Measurements from ENCODE around the gene ADGRG4. TPM values are rescaled to one million over a fixed set of nuclear protein-coding genes. Genes with fewer than 3 reads are reported as not detected.

The ADGRG4 gene
- total RNA-seq, 1 experiment from 2014 or later = not detected

DNA sequence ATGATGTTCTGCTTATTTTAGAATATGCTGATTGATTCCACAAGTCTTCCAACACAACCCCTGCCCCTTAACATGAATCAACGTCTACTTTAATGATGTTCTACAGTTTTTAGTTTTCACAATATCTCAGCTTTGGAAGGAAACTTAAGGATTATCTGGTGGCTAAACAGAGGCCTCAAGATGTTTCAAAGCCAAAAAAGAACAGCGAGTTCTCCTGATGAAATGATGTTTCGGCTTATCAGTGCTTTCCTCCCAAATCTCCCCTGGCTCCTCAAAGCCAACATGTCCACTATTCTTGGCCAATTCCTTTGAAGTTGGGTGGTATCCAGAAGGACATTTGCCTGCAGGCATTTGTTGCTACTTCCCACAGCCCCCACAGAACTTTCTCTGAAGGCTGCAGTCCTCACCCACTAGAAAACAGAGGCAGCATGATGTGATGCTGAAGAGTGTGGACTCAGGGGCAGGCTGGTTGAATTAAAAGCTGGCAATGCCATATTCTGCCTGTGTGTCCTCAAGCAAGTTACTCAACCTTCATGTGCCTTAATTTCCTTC is 87.3 kb downstream of the ADGRG4 start (continued):
- TF ChIP-seq, protein P1, sequence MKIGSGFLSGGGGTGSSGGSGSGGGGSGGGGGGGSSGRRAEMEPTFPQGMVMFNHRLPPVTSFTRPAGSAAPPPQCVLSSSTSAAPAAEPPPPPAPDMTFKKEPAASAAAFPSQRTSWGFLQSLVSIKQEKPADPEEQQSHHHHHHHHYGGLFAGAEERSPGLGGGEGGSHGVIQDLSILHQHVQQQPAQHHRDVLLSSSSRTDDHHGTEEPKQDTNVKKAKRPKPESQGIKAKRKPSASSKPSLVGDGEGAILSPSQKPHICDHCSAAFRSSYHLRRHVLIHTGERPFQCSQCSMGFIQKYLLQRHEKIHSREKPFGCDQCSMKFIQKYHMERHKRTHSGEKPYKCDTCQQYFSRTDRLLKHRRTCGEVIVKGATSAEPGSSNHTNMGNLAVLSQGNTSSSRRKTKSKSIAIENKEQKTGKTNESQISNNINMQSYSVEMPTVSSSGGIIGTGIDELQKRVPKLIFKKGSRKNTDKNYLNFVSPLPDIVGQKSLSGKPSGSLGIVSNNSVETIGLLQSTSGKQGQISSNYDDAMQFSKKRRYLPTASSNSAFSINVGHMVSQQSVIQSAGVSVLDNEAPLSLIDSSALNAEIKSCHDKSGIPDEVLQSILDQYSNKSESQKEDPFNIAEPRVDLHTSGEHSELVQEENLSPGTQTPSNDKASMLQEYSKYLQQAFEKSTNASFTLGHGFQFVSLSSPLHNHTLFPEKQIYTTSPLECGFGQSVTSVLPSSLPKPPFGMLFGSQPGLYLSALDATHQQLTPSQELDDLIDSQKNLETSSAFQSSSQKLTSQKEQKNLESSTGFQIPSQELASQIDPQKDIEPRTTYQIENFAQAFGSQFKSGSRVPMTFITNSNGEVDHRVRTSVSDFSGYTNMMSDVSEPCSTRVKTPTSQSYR (CRISPR knock-in tag; IDR thresholded peaks at IDR 0.05) = no peak
- no peak for TF ChIP-seq PRRX2 (CRISPR knock-in tag; IDR thresholded peaks at IDR 0.05)
- TF ChIP-seq, protein P2, sequence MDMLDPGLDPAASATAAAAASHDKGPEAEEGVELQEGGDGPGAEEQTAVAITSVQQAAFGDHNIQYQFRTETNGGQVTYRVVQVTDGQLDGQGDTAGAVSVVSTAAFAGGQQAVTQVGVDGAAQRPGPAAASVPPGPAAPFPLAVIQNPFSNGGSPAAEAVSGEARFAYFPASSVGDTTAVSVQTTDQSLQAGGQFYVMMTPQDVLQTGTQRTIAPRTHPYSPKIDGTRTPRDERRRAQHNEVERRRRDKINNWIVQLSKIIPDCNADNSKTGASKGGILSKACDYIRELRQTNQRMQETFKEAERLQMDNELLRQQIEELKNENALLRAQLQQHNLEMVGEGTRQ (CRISPR knock-in tag; IDR thresholded peaks at IDR 0.05) = no peak
- no peak for TF ChIP-seq RELA (CRISPR knock-in tag; IDR thresholded peaks at IDR 0.05; ENCODE audit: borderline replicate concordance)
- TF ChIP-seq TEAD4 (CRISPR knock-in tag; IDR thresholded peaks at IDR 0.05) = no peak
- no peak for TF ChIP-seq MXD4 (CRISPR knock-in tag; IDR thresholded peaks at IDR 0.05; ENCODE audit: borderline replicate concordance)

- DNase-seq (ENCODE audit: low spot score) (no peak), ATAC-seq (no peak)
- Mint-ChIP-seq H3K36me3 (no peaks in the 10 kb centered on the region), H3K27me3 (ENCODE audit: low read depth) (no peaks in the 10 kb centered on the region), H3K9me3 (no peaks in the 10 kb centered on the region), H3K4me1 (no peaks in the 10 kb centered on the region), H3K27ac (no peak overlapping the region), H3K4me3 (no peak overlapping the region)
- ChIA-PET CTCF (no interaction called here), POLR2A (no interaction called here)
- TF ChIP-seq TEAD4 (CRISPR knock-in tag; IDR thresholded peaks at IDR 0.05) (no peak), PRRX2 (CRISPR knock-in tag; IDR thresholded peaks at IDR 0.05) (no peak), ZBTB21 (CRISPR knock-in tag; IDR thresholded peaks at IDR 0.05; ENCODE audit: borderline replicate concordance) (no peak), ATF6 (CRISPR knock-in tag; IDR thresholded peaks at IDR 0.05) (no peak), ATF1 (CRISPR knock-in tag; IDR thresholded peaks at IDR 0.05) (no peak), NFYB (CRISPR knock-in tag; conservative IDR thresholded peaks at IDR 0.05; ENCODE audit: low read depth) (no peak), ZNF416 (CRISPR knock-in tag; IDR thresholded peaks at IDR 0.05) (no peak), GRHL2 (CRISPR knock-in tag; IDR thresholded peaks at IDR 0.05; ENCODE audit: insufficient replicate concordance, severe bottlenecking) (no peak), ZSCAN18 (CRISPR knock-in tag; IDR thresholded peaks at IDR 0.05) (no peak), ZNF671 (CRISPR knock-in tag; IDR thresholded peaks at IDR 0.05) (no peak), E2F5 (CRISPR knock-in tag; IDR thresholded peaks at IDR 0.05) (no peak), PREB (CRISPR knock-in tag; IDR thresholded peaks at IDR 0.05; ENCODE audit: borderline replicate concordance) (no peak)
- TF ChIP-seq, protein P1 (CRISPR knock-in tag; IDR thresholded peaks at IDR 0.05) = no peak
- TF ChIP-seq, protein P3, sequence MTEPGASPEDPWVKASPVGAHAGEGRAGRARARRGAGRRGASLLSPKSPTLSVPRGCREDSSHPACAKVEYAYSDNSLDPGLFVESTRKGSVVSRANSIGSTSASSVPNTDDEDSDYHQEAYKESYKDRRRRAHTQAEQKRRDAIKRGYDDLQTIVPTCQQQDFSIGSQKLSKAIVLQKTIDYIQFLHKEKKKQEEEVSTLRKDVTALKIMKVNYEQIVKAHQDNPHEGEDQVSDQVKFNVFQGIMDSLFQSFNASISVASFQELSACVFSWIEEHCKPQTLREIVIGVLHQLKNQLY (CRISPR knock-in tag; IDR thresholded peaks at IDR 0.05) = no peak
- TF ChIP-seq, protein P4, sequence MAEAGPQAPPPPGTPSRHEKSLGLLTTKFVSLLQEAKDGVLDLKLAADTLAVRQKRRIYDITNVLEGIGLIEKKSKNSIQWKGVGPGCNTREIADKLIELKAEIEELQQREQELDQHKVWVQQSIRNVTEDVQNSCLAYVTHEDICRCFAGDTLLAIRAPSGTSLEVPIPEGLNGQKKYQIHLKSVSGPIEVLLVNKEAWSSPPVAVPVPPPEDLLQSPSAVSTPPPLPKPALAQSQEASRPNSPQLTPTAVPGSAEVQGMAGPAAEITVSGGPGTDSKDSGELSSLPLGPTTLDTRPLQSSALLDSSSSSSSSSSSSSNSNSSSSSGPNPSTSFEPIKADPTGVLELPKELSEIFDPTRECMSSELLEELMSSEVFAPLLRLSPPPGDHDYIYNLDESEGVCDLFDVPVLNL (CRISPR knock-in tag; IDR thresholded peaks at IDR 0.05; ENCODE audit: borderline replicate concordance, low read depth) = no peak
Observed at GRCh38 chrX:136390921-136391320, 90.2 kb downstream of the ADGRG4 start.

Measured in WTC11 (cell line).